Astrocyte (in vitro differentiated cells and primary cell): ENCODE results near the gene ZFPM1. TPM values are rescaled to one million over a fixed set of nuclear protein-coding genes. Genes with fewer than 3 reads are reported as not detected.
A peak's percentile ranks its signal among the peaks of the same experiment; 100 is the strongest.

Experiments
- DNase-seq: peaks from one replicate; pipeline ENCODE4 v3.0.0-alpha.2; 2010; ENCODE audit warnings: low read depth
- FAIRE-seq: peaks from 2 replicates; lab custom pipeline; 2011; peaks lifted over from hg19 to GRCh38; lab: Jason Lieb, UNC
- H2AFZ ChIP-seq: 2 replicates; pipeline ENCODE4 v1.6.0; 2012; ENCODE audit warnings: low read depth, low read length, inconsistent platforms
- H3K27ac ChIP-seq: 2 replicates; pipeline ENCODE4 v1.5.1; 2011; ENCODE audit warnings: low read depth, low read length, inconsistent platforms
- H3K27me3 ChIP-seq: 2 replicates; pipeline ENCODE4 v1.6.0; 2011; ENCODE audit warnings: low read length, inconsistent platforms; ENCODE audit not compliant: insufficient read depth
- H3K36me3 ChIP-seq: 2 replicates; pipeline ENCODE4 v1.5.1; 2011; ENCODE audit warnings: low read length, inconsistent platforms; ENCODE audit not compliant: insufficient read depth
- H3K4me1 ChIP-seq: 2 replicates; pipeline ENCODE4 v1.5.1; 2011; ENCODE audit warnings: low read length, inconsistent platforms; ENCODE audit not compliant: insufficient read depth
- H3K4me2 ChIP-seq: 2 replicates; pipeline ENCODE4 v1.6.0; 2012; ENCODE audit warnings: low read length, inconsistent platforms
- H3K4me3 ChIP-seq: 2 replicates; pipeline ENCODE4 v1.5.1; 2011; ENCODE audit warnings: low read depth, mild to moderate bottlenecking, low read length, inconsistent platforms; ENCODE audit not compliant: insufficient read depth
- H3K79me2 ChIP-seq: 2 replicates; pipeline ENCODE4 v1.6.0; 2012; ENCODE audit warnings: mild to moderate bottlenecking, low read length, inconsistent platforms; ENCODE audit not compliant: insufficient read depth
- H3K9ac ChIP-seq: 2 replicates; pipeline ENCODE4 v1.6.0; 2012; ENCODE audit warnings: mild to moderate bottlenecking, low read length, inconsistent platforms
- H3K9me3 ChIP-seq: 2 replicates; pipeline ENCODE4 v1.5.1; 2012; ENCODE audit warnings: low read depth, mild to moderate bottlenecking, low read length, inconsistent platforms; ENCODE audit not compliant: insufficient read depth
- H4K20me1 ChIP-seq: 2 replicates; pipeline ENCODE4 v1.6.0; 2012; ENCODE audit warnings: low read length, inconsistent platforms; ENCODE audit not compliant: insufficient read depth
- H3K27ac Mint-ChIP-seq: one replicate; pipeline ENCODE4 v1.8.0; 2021; ENCODE audit warnings: mild to moderate bottlenecking, mixed read lengths; ENCODE audit not compliant: unreplicated experiment
- H3K27me3 Mint-ChIP-seq: one replicate; pipeline ENCODE4 v1.8.0; 2021; ENCODE audit warnings: low read depth, mixed read lengths; ENCODE audit not compliant: unreplicated experiment
- H3K36me3 Mint-ChIP-seq: one replicate; pipeline ENCODE4 v1.8.0; 2021; ENCODE audit warnings: low read depth, mixed read lengths; ENCODE audit not compliant: unreplicated experiment
- H3K4me1 Mint-ChIP-seq: one replicate; pipeline ENCODE4 v1.8.0; 2021; ENCODE audit warnings: low read depth, mixed read lengths; ENCODE audit not compliant: unreplicated experiment
- H3K4me3 Mint-ChIP-seq: one replicate; pipeline ENCODE4 v1.8.0; 2021; ENCODE audit warnings: mild to moderate bottlenecking, moderate library complexity, mixed read lengths; ENCODE audit not compliant: unreplicated experiment
- H3K9me3 Mint-ChIP-seq: one replicate; pipeline ENCODE4 v1.8.0; 2021; ENCODE audit warnings: mild to moderate bottlenecking, mixed read lengths; ENCODE audit not compliant: unreplicated experiment
- EZH2 ChIP-seq: IDR thresholded peaks from 2 replicates; pipeline ENCODE4 v1.6.1; 2012; ENCODE audit warnings: mild to moderate bottlenecking, low read length, inconsistent platforms; ENCODE audit not compliant: insufficient read depth
- total RNA-seq: library from RNA; stranded (reverse); gene quantifications from 2 replicates; pipeline ENCODE4 v1.2.1, GENCODE V29; 2021
- TF ChIP-seq, protein P1 (sequence below): IDR thresholded peaks from 2 replicates; pipeline ENCODE4 v1.5.1; 2011; ENCODE audit warnings: low read depth, mild to moderate bottlenecking, inconsistent platforms, low read length, moderate library complexity; ENCODE audit not compliant: insufficient read depth

The ZFPM1 gene
- total RNA-seq, 1 donor from 2014 or later, result 8.6 TPM

DNA sequence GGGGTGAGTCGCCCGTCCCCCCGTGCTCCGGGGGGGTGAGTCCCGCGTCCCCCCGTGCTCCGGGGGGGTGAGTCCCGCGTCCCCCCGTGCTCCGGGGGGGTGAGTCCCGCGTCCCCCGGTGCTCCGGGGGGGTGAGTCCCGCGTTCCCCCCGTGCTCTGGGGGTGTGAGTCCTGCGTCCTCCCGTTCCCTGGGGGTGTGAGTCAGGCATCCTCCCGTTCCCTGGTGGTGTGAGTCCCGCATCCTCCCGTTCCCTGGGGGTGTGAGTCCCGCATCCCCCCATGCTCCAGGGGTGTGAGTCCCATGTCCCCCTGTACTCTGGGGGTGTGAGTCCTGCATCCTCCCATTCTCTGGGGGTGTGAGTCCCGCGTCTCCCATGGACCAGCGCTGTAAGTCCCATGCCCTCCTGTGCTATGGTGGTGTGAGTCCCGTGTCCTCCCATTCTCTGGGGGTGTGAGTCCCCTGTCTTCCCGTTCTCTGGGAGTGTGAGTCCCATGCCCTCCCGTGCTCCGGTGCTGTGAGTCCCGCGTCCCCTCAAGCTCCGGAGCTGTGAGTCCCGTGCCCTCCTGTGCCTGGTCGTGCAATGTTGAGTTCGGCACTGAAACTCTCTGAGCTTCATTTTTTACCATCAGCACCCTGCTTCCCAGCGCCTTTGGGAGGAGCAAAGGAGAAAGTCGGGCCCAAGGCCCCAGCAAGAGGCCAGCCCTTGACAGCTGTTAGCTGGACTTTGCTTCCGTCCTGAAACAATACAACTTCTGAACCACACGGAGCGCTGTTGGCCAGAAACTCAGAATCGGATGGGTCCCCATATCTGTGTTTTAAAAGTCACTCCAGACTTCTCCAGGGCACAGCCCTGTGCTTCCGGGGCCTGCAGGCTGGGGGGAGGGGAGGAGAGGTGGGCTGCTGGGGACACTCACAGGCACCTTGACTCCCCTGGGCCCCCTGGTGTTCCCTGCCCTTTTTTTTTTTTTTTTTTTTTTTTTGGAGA, 105.7 kb downstream of the ZFPM1 start:
- Mint-ChIP-seq H3K9me3 (peaks cover 3% of the 10 kb centered on the region), H3K27me3 (peaks cover 30% of the 10 kb centered on the region), H3K4me3 (no peak overlapping the region), H3K27ac (no peak overlapping the region), H3K4me1 (no peaks in the 10 kb centered on the region), H3K36me3 (no peaks in the 10 kb centered on the region)
- FAIRE-seq (no peak), DNase-seq (peak; percentile 16)
- H3K27me3 ChIP-seq, result peaks cover 11% of the 10 kb centered on the region
- H4K20me1 ChIP-seq, result peaks cover 3% of the 10 kb centered on the region
- peaks cover 6% of the 10 kb centered on the region for H3K4me1 ChIP-seq
- H3K9ac ChIP-seq, result no peak overlapping the region
- H3K27ac ChIP-seq, result no peak overlapping the region
- no peak overlapping the region for H2AFZ ChIP-seq
- no peak overlapping the region for H3K4me2 ChIP-seq
- no peaks in the 10 kb centered on the region for H3K79me2 ChIP-seq
- H3K4me3 ChIP-seq, result no peak overlapping the region
- TF ChIP-seq, protein P1, sequence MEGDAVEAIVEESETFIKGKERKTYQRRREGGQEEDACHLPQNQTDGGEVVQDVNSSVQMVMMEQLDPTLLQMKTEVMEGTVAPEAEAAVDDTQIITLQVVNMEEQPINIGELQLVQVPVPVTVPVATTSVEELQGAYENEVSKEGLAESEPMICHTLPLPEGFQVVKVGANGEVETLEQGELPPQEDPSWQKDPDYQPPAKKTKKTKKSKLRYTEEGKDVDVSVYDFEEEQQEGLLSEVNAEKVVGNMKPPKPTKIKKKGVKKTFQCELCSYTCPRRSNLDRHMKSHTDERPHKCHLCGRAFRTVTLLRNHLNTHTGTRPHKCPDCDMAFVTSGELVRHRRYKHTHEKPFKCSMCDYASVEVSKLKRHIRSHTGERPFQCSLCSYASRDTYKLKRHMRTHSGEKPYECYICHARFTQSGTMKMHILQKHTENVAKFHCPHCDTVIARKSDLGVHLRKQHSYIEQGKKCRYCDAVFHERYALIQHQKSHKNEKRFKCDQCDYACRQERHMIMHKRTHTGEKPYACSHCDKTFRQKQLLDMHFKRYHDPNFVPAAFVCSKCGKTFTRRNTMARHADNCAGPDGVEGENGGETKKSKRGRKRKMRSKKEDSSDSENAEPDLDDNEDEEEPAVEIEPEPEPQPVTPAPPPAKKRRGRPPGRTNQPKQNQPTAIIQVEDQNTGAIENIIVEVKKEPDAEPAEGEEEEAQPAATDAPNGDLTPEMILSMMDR, result peak; percentile 37
- TF ChIP-seq EZH2, result no peak
- no peaks in the 10 kb centered on the region for H3K36me3 ChIP-seq
- H3K9me3 ChIP-seq, result no peaks in the 10 kb centered on the region

DNA sequence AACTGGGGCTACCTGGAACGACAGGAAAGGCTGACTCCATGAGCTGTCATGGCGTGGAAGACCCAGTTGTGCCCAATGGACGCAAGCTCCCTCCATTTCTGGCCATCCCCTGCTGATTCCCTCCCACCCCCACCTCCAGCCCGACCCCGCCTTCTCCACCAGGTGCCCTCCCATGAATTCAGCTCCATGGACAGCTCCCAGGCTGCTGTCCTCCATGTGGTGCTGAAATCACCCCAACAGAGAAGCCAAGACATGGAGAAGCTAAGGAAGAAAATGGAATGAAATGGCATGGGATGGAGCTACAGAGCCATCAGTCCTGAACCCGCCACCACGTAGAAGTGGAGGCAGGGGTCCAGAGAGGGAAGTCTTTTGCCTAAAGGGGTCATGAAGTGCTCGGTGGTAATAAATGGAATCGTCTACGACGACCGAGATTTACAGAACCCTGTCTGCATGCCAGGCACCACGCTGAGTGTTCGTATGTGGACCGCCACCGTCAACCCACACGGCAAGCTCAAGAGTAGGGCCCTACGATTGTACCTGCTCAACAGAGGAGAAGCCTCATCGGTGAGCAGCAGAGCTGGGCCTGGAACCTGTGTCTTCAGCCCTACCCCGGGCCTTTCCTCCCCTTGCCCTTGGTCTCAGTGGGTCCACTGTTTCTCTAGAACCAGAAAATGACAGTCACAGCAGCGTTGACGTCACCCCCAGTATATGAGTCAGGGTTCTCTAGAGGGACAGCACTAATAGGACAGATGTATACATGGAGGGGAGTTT, 107.8 kb downstream of the ZFPM1 start:
- Histone ChIP-seq H3K27ac (no peak overlapping the region), H3K9ac (no peak overlapping the region), H3K36me3 (no peaks in the 10 kb centered on the region), H3K4me3 (no peak overlapping the region), H2AFZ (no peak overlapping the region), H3K4me2 (no peak overlapping the region), H3K9me3 (no peaks in the 10 kb centered on the region), H3K79me2 (no peaks in the 10 kb centered on the region), H3K27me3 (peaks cover 8% of the 10 kb centered on the region), H4K20me1 (peaks cover 3% of the 10 kb centered on the region), H3K4me1 (peaks cover 6% of the 10 kb centered on the region)
- peaks cover 3% of the 10 kb centered on the region for H3K9me3 Mint-ChIP-seq
- no peak for TF ChIP-seq EZH2
- TF ChIP-seq, protein P1, result no peak
- H3K4me3 Mint-ChIP-seq, result no peak overlapping the region
- no peaks in the 10 kb centered on the region for H3K36me3 Mint-ChIP-seq
- DNase-seq (peak; percentile 11), FAIRE-seq (no peak)
- peaks cover under 1% of the 10 kb centered on the region for H3K4me1 Mint-ChIP-seq
- no peak overlapping the region for H3K27ac Mint-ChIP-seq
- peaks cover 22% of the 10 kb centered on the region for H3K27me3 Mint-ChIP-seq
